Caki2 (cell line): ENCODE data around the gene TSPAN7. TPM values are rescaled to one million over a fixed set of nuclear protein-coding genes. Genes with fewer than 3 reads are reported as not detected.

Experiments used
- DNase-seq: peaks from one replicate; pipeline ENCODE4 v3.0.0-alpha.2; 2015; ENCODE audit warnings: low read depth
- in situ Hi-C: cut with HindIII; loops from 2 replicates; pipeline ENCODE4 v1.10.0; 2016; ENCODE audit warnings: low sequenced_read_pairs, low pct_unique_long_range_greater_than_20kb, mixed read lengths
- total RNA-seq: library from RNA; depleted of rRNA; stranded (reverse); fragments of >200 nt; shearing (Covaris generic); gene quantifications from 2 replicates; pipeline ENCODE4 v1.2.3, GENCODE V29; 2014; ENCODE audit warnings: low replicate concordance

TSPAN7 gene
- total RNA-seq, 1 experiment from 2014 or later, result not detected

GRCh38 chrX:38634665-38635064 lies 73.3 kb downstream of the TSPAN7 start:
- DNase-seq, result no peak
- in situ Hi-C loops, result no loop called here

GRCh38 chrX:38636949-38637819 lies 75.8 kb downstream of the TSPAN7 start:
- DNase-seq, result no peak

GRCh38 chrX:38638952-38639529 lies 77.7 kb downstream of the TSPAN7 start:
- in situ Hi-C loops, result no loop called here
- no peak for DNase-seq

More at GRCh38 chrX:38636949-38637819, 75.8 kb downstream of the TSPAN7 start:
- in situ Hi-C loops, result no loop called here

- in situ Hi-C loops, result no loop called here
- no peak for DNase-seq
Measured at GRCh38 chrX:38639730-38640129, 78.4 kb downstream of the TSPAN7 start.

- in situ Hi-C loops, result no loop called here
- DNase-seq, result no peak
Measured at GRCh38 chrX:38641197-38641596, 79.9 kb downstream of the TSPAN7 start.

GRCh38 chrX:38643903-38644302 lies 82.6 kb downstream of the TSPAN7 start:
- in situ Hi-C loops, result no loop called here
- no peak for DNase-seq

GRCh38 chrX:38646129-38646528 lies 84.8 kb downstream of the TSPAN7 start:
- in situ Hi-C loops, result no loop called here
- no peak for DNase-seq

- in situ Hi-C loops, result no loop called here
- DNase-seq, result no peak
Measured at GRCh38 chrX:38649221-38649620, 87.9 kb downstream of the TSPAN7 start.

GRCh38 chrX:38649674-38650647 lies 88.6 kb downstream of the TSPAN7 start:
- in situ Hi-C loops, result no loop called here
- DNase-seq, result no peak

GRCh38 chrX:38651625-38652601 lies 90.6 kb downstream of the TSPAN7 start:
- DNase-seq, result no peak
- in situ Hi-C loops, result no loop called here

- DNase-seq, result no peak
- in situ Hi-C loops, result no loop called here
Measured at GRCh38 chrX:38652934-38653442, 91.6 kb downstream of the TSPAN7 start.

GRCh38 chrX:38654302-38654701 lies 93.0 kb downstream of the TSPAN7 start:
- in situ Hi-C loops, result no loop called here
- DNase-seq, result no peak

GRCh38 chrX:38656350-38656915 lies 95.1 kb downstream of the TSPAN7 start:
- in situ Hi-C loops, result no loop called here
- DNase-seq, result no peak

GRCh38 chrX:38657562-38657961 lies 96.2 kb downstream of the TSPAN7 start:
- in situ Hi-C loops, result no loop called here
- no peak for DNase-seq

GRCh38 chrX:38660395-38661102 lies 99.2 kb downstream of the TSPAN7 start:
- DNase-seq, result no peak
- in situ Hi-C loops, result no loop called here

GRCh38 chrX:38661103-38661441 lies 99.7 kb downstream of the TSPAN7 start:
- DNase-seq, result no peak
- in situ Hi-C loops, result no loop called here

GRCh38 chrX:38661561-38661960 lies 100.2 kb downstream of the TSPAN7 start:
- DNase-seq, result no peak
- in situ Hi-C loops, result no loop called here
